GM19099 (cell line): ENCODE measurements around the gene TMEM151B.
A peak's percentile ranks its signal among the peaks of the same experiment; 100 is the strongest.

Experiments
- POLR2A ChIP-seq: IDR thresholded peaks from 3 replicates; pipeline ENCODE4 v1.6.1; 2011; ENCODE audit warnings: low read depth; ENCODE audit not compliant: insufficient read length; ENCODE audit errors: extremely low read depth

The TMEM151B gene

DNA sequence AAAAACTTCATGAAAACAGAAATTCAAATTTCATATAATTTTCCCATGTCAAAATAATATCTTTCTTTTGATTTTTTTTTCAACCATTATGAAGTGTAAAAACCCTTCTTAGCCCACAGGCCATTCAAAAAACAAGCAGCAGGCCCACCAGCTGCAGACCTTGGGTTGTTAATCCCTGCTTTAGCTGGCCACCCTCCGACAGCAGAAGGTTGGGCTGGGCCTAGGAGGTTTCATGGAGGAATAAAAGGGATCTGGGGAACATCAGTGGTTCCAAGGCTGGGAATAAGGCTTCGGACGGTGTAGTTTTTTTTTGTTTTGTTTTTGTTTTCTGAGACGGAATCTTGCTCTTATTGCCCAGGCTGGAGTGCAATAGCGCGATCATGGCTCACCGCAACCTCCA lies 26.9 kb upstream of the TMEM151B start:
- no peak for TF ChIP-seq POLR2A

DNA sequence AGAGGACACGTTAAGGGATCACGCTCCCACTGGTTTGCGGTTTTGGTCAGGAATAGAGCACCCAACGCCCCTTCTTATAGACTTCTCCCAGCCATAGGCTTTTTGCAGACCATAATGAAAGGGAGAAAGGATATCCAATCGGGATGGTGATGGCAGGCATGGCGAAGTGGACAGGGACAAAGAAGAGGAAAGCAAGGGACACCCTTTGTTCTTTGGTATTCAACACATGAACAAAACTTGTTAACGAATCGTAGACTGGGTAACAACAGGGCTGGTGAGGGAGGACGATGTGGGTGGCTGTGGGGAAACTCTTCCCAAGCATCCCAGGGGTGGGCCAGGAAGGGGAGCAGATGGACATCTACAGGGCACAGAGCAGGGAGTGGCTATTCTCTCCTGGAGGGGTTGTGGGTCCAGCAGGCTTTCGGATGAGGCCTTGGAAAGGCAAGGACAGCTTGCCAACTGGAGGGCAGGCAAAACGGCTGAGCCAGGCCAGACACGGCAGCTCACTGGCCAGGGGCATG lies 24.8 kb upstream of the TMEM151B start:
- no peak for TF ChIP-seq POLR2A

DNA sequence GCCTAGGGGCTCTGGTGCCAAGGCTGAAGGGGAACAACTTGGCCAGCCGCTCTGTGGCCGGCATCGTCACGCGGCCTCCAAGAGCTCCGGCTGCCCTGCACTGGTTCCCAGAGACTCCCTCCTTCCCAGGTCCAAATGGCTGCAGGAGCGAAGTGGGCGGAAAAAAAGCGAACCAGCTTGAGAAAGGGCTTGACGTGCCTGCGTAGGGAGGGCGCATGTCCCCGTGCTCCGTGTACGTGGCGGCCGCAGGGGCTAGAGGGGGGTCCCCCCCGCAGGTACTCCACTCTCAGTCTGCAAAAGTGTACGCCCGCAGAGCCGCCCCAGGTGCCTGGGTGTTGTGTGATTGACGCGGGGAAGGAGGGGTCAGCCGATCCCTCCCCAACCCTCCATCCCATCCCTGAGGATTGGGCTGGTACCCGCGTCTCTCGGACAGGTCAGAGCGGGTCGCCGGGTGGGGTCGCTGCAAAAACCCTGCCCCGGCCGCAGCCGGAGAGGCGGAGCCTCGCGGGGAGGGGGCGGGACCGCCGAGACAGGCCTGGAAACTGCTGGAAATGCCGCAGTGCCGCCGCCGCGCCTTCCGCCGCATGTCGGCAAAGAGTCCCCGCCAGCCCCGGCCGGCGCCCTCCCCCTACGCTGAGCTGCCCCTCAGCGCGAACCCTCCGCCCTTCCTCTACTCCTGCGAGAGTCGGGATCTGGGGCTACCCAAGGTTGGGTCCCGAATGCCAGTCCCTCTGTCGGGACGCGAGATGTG lies 24.2 kb upstream of the TMEM151B start:
- peak; percentile 46 for TF ChIP-seq POLR2A

DNA sequence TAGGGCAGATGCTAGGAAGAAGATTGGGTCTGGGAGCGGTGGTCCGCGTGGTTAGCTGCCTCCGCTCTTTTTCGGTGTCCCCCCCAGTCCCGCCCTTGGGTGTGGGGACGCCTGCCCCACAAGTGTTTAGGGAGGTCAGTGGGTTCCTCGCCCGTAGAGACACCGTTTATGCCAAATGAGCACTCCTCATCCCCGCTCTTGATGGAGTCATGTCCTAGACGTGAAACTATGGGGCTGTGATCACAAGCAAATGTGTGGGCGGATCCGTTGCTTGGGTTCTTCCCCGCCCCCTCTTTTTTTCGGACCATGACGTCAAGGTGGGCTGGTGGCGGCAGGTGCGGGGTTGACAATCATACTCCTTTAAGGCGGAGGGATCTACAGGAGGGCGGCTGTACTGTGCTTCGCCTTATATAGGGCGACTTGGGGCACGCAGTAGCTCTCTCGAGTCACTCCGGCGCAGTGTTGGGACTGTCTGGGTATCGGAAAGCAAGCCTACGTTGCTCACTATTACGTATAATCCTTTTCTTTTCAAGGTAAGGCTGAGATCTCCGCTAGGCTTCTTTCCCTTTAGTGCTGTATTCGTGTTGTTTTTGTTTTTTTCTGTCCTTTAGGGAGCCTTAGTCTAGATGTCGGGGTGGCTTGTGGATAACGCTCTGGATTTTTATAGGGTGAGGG lies 23.4 kb upstream of the TMEM151B start, which contains the start of gene HSP90AB1:
Gene HSP90AB1, plus strand, starts transcription at position 439 of the 675 bp plus-strand sequence. CDS start 1,529 bp downstream, outside the sequence.
- TF ChIP-seq POLR2A: peak; percentile 100

DNA sequence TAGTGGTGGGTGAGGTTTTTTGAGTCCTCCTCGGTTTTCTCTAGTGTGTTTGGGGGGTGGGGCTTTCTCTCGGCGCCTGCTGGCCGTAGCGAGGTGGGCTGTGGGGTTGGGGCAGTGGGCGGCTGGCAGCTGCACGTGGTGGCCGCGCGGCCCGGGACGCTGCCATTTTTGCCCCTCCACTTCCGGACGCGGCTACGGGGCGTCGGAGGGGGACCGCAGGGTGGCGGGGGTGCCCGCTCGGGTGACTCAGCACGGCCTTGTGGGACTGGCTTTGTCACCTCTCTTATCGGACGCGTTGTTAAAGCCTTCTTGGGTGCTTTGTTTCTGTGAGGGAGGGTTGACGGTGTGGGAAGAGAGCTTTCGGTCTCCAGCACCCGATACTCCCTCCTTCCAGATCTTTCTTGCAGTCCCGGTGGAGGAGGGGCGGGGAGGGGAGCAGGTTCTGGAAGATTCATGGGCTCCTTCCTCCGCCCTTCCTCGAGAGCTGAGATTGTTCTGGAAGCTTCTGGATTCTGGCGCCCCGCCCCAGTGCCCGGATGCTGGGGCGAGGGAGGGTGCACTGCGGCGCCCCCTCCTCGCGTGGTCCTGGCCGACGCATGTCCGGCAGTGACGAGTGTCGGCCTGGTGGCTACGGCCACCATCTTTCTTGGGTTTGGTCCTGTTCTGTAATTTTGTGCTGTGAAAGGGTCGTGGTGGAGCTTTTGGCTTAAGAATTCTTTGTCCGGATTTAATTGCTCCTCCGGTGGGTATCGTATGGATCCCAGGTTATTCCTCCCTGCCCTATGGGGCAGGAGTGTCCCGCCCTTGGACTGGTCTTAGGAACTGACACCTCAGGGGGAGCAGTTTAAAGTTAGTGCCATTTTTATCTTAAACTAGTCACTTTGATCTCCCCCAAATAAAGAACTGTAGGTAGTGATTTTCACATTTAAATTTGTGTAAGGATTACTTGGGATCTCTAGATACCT lies 22.6 kb upstream of the TMEM151B start:
- no peak for TF ChIP-seq POLR2A

DNA sequence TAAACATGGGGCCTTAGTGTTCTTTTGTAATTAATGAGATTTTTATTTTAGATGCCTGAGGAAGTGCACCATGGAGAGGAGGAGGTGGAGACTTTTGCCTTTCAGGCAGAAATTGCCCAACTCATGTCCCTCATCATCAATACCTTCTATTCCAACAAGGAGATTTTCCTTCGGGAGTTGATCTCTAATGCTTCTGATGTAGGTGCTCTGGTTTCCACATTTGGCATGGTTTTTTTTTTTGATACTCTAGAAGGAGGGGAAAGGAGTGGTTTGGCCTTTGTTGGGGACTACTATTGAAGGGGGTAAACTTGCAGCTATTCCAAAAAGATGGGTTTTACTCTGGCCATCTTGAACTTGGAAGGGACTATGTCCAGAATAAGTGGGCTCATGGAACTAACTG lies 21.7 kb upstream of the TMEM151B start:
- no peak for TF ChIP-seq POLR2A

DNA sequence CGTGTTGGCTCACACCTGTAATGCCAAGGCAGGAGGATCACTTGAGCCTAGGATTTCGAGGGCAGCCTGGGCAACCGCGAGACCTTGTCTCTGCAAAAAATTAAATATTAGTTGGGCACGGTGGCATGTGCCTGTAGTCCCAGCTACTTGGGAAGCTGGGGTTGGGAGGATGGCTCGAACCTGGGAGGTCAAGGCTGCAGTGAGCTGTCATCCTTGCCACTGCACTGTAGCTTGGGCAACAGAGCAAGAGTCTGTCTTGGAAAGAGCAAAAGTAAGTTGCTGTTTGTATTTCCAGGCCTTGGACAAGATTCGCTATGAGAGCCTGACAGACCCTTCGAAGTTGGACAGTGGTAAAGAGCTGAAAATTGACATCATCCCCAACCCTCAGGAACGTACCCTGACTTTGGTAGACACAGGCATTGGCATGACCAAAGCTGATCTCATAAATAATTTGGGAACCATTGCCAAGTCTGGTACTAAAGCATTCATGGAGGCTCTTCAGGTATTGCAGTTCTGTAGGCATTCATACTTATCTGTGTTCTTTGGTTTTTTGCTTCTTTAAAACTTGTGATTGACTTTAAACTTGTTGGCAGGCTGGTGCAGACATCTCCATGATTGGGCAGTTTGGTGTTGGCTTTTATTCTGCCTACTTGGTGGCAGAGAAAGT lies 21.0 kb upstream of the TMEM151B start:
- peak; percentile 18 for TF ChIP-seq POLR2A

DNA sequence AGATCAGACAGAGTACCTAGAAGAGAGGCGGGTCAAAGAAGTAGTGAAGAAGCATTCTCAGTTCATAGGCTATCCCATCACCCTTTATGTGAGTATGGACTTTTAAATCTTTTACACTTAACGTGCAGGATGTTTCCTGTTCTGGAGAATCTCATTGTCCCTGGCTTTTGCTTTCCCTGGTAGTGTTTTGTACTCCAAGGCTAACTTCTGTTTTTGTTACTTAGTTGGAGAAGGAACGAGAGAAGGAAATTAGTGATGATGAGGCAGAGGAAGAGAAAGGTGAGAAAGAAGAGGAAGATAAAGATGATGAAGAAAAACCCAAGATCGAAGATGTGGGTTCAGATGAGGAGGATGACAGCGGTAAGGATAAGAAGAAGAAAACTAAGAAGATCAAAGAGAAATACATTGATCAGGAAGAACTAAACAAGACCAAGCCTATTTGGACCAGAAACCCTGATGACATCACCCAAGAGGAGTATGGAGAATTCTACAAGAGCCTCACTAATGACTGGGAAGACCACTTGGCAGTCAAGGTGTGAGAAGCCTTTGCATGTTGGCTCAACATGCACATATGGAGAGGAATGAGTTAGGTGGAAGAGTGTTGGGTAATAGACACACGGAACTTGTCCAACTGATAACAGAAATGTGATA lies 20.1 kb upstream of the TMEM151B start:
- TF ChIP-seq POLR2A: no peak

DNA sequence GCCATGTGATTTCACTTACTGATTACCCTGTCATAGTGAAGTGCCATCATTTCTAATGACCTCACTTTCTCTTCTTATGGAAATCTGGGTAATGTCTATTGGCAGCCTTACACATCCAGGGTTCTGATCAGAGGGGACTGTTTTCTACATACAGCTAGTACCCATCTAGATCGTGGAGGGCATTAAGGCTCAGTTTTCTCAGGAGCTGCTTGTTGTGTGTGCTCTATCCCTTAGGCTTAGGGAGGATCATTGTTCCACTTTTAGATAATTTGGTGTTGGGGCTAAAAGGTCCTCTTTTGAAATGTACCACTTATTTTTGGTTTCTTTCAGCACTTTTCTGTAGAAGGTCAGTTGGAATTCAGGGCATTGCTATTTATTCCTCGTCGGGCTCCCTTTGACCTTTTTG lies 19.5 kb upstream of the TMEM151B start:
- no peak for TF ChIP-seq POLR2A

DNA sequence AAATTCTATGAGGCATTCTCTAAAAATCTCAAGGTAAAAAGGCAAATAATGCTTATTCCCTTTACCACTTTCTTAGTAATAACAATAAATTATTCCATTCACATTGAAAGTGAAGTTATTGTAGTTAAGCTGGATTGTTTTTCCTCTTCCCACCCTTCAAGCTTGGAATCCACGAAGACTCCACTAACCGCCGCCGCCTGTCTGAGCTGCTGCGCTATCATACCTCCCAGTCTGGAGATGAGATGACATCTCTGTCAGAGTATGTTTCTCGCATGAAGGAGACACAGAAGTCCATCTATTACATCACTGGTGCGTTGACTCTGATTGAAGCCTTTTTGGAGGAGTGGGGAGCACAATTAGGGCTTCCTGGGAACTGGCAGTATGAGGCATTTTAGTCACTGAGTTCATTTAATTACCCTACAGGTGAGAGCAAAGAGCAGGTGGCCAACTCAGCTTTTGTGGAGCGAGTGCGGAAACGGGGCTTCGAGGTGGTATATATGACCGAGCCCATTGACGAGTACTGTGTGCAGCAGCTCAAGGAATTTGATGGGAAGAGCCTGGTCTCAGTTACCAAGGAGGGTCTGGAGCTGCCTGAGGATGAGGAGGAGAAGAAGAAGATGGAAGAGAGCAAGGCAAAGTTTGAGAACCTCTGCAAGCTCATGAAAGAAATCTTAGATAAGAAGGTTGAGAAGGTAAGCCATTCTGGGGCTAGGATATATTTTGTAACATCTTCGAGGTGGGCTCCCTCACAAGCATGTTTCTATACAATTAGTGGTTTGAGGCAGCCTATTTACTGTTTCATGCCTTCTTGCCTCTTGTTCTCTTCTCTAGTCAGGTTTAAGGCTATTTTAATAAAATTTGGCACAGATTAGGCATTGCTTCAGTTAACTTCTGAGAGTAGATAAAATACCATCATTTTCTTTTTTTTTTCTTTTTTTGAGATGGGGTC lies 18.4 kb upstream of the TMEM151B start:
- no peak for TF ChIP-seq POLR2A

DNA sequence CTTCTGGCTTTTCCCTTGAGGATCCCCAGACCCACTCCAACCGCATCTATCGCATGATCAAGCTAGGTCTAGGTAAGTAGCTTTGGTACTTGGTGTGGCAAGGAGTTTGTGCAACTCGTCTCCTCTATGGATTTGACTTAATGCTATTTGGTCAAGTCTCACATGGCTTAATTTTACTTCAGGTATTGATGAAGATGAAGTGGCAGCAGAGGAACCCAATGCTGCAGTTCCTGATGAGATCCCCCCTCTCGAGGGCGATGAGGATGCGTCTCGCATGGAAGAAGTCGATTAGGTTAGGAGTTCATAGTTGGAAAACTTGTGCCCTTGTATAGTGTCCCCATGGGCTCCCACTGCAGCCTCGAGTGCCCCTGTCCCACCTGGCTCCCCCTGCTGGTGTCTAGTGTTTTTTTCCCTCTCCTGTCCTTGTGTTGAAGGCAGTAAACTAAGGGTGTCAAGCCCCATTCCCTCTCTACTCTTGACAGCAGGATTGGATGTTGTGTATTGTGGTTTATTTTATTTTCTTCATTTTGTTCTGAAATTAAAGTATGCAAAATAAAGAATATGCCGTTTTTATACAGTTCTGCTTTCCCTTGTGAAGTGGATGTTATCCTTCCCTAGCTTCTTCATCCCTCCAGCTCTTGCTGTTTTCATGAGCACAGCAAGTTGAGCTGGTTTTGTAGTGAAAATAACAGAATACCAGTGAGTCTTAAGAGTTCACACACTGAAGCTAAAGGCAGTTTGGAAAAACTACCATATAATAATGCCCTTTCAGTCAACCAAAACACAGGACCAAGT lies 16.7 kb upstream of the TMEM151B start:
- peak; percentile 25 for TF ChIP-seq POLR2A
